ENCODE data around the gene SESTD1.
"Not testable (repeated sequence)": the region's sequence is repeated elsewhere in the genome, so short reads cannot be mapped to it uniquely, and the experiment has no call there.

SESTD1 gene

DNA sequence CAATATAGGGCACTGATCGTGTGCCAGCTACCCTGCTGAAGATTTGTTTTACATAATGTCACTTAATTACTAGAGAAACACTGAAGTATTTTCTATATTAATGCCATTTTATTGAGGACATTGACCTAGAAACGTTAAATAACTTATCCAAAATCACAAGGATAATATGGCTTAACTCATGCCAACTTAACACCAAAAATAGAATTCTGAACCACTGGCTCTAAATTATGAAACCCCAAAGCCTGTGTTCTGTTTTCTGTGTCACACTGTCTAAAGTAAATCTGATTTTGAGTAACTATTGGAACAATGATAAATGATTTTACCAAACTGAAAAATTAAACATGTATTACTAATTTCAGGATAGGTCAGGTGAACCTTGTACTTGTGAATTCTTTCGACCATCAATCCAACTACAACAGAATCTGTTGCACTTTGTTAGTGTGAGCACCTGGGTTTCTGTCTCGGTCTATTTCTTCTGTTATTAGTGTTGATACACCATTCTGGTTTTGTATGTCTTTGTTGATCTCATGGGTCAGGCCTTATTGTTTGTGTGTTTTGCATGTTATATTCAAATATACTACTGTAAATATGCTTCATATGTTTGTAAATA, 166.4 kb downstream of the SESTD1 start:
- DNase-seq = no peak

DNA sequence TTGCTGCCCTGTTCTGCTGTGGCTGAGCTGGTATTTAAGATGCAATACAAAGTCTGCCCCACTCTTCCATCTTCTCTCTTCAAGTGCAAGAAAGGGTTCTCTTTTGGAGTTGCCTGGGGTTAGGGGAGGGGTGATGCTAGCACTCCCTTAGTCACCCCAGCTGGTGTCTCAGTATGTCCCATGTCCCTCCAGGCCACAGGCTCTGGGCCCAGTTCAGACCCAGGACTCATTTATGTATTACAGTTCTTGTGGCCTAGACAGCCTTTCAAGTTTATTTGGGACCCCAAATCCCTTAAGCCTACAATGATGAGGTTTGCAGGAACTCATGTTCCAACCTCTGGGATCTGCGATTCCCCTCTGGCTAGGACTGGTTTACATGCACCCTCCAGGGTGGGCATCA, 167.5 kb downstream of the SESTD1 start:
- no peak for DNase-seq

DNA sequence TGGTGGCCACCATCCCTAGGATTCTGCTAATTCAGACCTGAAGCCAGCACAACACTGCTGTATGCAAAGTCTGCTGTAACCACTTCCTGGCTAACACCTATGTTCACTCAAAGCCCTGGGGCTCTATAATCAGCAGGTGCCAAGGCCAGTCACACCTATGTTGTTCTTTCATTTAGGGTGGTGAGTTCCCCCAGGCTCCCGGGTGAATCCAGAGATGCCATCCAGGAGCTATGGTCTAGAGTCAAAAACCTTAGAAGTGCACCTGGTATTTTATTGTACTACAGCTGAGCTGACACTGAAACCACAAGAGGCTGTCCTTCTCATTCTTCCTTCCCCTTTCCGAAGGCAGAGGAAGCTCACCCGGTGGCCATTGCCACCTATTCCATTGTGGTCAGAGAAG, 168.5 kb downstream of the SESTD1 start:
- no peak for DNase-seq

DNA sequence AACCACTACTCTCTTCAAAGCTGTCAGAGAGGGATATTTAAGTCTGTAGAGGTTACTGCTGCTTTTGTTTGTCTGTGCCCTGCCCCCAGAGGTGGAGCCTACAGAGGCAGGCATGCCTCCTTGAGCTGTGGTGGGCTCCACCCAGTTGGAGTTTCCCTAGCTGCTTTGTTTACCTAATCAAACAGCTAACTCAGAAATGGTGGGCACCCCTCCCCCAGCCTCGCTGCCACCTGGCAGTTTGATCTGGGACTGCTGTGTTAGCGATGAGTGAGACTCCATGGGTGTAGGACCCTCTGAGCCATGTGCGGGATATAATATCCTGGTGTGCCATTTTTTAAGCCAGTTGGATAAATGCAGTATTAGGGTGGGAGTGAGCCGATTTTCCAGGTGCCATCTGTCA, 171.7 kb downstream of the SESTD1 start:
- DNase-seq = not testable (repeated sequence)

DNA sequence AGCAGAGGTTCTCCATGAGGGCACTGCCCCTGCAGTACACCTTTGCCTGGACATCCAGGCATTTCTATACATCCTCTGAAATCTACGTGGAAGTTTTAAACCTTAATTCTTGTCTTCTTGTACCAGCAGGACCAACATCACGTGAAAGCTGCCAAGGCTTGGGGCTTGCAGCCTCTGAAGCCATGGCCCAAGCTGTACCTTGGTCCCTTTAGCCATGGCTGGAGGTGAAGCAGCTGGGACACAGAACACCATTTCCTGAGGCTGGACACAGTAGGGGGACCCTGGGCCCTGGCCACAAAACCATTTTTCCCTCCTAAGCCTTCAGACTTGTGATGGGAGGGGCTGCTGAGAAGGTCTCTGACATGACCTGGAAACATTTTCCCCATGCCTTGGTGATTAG, 181.9 kb downstream of the SESTD1 start:
- no peak for DNase-seq

DNA sequence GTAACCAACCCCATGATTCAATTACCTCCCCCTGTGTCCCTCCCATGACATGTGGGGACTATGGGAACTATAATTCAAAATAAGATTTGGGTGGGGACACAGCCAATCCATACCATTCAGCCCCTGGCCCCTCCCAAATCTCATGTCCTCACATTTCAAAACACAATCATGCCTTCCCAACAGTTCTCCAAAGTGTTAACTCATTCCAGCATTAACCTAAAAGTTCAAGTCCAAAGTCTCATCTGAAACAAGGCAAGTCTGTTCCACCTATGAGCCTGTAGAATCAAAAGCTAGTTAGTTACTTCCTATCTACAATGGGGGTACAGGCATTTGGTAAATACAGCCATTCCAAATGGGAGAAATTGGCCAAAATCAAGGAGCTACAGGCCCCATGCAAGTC, 182.7 kb downstream of the SESTD1 start:
- DNase-seq = no peak

DNA sequence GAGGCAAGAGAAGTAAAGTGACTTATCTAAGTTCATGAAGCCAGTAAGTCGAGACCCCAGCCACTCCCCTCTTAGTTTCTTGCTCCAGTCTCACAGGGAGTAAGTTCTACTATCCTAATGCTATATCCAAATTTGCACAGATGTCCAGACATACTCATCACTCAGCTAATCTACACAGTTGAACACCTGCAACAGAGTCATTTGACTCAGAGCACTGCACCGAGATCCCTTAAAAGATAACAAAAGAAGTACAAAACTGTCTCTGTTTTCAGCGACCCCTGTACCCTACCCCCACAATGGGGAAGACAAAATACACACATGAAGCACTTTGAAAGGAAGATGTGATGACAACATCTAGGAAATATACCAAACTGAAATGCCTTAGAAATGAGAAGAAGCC, 192.1 kb downstream of the SESTD1 start:
- DNase-seq = no peak

DNA sequence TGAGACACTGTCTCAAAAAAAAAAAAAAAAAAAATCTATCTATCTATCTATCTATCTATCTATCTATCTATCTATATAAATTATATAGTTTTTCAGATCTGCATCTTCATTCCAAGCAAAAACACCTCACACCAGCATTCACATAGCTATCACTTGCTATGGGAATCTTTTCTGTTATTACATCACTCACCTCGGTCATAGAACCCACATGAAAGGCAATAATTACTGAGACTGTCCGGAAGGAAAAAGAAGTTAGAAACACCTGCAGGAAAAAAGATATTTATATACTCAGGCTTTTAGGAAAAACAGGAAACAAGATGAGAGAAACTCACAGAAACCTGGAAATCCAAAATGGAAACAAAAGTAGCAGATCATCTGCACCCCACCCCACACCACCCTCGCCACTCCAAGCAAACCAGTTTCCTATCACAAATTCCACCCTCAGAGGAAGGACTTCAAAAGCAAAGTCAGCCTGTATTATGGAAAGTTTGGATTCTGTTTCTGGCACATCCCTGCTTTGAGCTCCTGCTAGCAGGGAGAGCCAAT, 192.7 kb downstream of the SESTD1 start:
- no peak for DNase-seq

DNA sequence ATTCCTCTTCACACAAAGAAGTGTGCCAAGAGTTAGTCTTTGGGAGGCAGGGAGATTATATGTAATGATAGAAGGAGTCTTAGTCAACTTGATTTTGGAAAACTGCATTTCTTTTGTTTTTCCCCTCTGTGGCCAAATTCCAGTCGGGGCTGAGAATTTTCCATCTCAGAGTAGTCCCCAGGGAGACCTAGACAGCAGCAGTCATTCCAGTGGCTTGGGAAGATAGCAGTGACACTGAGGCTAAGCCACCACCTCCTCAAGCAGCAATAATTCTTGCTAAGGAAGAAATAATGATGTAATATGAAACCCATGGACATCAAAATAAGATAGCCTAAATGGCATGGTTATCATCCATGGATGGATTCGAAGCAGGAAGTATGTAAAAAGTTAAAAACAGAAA, 193.7 kb downstream of the SESTD1 start:
- no peak for DNase-seq

DNA sequence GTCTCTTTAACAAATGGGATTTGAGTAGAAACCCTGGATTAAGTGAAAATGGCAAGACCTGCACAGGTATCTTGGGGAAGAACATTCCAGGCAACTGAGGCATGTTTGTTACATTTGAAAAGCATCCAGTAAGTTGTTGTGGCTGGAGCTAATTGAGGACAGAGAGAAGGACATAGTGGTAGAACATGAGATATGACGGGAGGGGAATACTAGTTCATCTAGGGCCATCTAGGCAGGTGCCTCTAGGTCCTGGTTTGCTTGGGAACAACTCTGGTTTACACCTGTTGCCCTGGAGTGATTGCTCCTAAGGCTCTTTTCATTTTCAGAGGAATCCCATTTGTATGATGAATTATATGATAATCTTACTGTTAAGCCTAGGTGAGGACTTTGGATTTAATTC, 194.9 kb downstream of the SESTD1 start:
- DNase-seq = no peak

DNA sequence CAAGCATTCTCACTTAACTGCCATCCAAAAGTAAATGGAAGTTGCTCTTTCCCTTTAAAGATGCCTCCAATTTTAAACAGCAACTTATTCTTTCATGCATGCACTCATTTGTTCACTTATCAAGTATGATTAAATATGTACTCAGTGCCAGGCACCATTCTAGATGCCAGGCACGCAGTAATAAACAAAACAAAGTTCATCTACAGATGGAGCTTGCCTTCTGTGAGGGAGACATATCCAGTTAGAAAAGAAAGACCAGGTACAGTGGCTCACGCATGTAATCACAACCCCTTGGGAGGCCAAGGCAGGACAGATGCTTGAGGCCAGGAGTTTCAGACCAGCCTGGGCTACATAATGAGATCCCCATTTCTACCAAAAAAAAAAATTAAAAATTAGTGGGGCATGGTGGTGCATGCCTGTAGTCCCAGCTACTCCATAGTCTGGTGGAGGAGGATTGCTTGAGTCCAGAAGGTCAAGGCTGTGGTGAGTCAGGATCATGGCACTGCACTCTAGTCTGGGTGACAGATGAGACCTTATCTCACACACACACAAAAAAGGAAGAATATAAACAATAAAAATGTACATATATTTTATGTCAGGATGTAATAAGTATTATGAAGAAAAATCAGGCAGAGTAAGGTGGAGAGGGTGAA, 195.5 kb downstream of the SESTD1 start:
- no peak for DNase-seq

DNA sequence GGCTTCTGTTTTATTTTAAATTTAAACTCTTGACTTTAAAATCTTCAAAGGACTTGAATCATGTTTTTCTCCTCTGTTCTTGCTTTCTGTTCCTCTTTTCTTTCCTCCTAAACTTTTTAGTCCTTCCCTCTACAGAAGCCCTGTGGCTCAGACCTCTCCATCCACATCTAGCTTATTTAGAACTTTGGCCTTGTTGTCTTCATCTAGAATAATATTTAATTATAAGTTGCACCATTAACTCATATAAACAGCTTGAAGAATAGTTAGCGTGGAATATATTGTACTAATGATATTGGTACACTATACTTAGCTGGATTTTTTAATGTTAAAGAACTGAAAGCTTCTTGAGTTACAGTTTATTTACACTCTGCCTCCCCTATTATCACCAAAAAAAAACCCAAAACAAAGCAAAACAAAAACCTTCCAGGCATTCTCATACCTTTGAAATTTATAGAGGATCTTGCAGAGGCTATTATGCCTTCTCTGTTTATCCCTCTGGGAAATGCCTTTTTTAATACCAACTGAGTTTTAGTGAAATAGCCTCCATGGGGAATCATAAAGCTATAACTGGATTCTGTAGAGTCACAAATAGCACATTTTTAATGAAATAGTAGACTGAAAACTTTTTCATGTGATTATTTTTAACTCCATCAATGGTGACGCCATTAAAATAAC, 205.5 kb downstream of the SESTD1 start:
- no peak for DNase-seq

DNA sequence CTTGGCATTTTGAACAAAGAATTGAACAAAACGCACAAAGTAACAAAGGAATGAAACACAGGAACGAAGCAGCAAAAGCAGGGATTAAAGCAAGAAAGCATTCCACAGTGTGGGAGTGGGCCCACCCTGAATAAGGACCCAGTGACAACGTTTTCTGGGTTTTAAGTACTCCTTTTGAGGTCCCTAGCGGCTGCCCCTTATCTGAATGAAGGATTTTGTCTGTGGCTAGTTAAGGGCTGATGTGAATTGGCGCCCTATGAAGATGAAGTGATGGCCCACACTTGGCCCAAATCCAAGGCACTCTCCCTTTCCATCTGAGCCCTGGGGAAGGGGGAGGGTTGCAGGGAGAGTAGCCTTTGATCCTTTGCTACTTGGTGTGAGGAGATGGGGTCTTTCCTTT, 206.9 kb downstream of the SESTD1 start:
- DNase-seq = no peak

DNA sequence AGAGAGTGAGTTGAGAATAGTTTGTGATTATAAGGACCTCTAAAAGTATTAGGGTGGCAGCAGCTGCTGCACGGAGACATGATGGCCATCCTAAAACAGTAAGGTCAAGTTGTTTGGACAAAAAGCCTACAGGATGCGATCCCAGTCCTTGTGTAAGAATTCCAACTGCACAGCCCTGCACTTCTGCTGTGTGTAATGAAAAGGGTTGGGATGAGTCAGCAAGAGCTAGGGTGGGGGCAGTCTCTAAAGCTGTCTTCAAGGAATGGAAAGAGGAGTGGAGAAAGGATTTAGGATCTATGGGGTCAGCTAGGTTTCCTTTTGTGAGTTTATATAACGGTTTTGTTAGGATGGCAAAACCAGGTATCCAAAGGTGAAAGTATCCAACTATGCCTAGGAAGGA, 211.1 kb downstream of the SESTD1 start:
- not testable (repeated sequence) for DNase-seq

Data from NCI-H2171 (cell line).